Hepatocyte (in vitro differentiated cells): Measurements from ENCODE around the gene OSBPL5.

ENCODE experiments used
- EZH2phosphoT487 ChIP-seq: fragments of 200-600 bp; sonication (generic); IDR thresholded peaks from one replicate; pipeline ENCODE4 v1.6.1; 2018; ENCODE audit warnings: antibody characterized with exemption, mild to moderate bottlenecking, low read depth, moderate library complexity; ENCODE audit not compliant: unreplicated experiment, severe bottlenecking
- TF ChIP-seq, protein P1 (sequence below): fragments of 200-600 bp; sonication (generic); IDR thresholded peaks from 2 replicates; pipeline ENCODE4 v1.5.1; 2016; ENCODE audit warnings: antibody characterized with exemption, mild to moderate bottlenecking; ENCODE audit not compliant: poor library complexity

GRCh38 chr11:3040881-3041280 lies 124.2 kb downstream of the OSBPL5 start:
- TF ChIP-seq, protein P1, sequence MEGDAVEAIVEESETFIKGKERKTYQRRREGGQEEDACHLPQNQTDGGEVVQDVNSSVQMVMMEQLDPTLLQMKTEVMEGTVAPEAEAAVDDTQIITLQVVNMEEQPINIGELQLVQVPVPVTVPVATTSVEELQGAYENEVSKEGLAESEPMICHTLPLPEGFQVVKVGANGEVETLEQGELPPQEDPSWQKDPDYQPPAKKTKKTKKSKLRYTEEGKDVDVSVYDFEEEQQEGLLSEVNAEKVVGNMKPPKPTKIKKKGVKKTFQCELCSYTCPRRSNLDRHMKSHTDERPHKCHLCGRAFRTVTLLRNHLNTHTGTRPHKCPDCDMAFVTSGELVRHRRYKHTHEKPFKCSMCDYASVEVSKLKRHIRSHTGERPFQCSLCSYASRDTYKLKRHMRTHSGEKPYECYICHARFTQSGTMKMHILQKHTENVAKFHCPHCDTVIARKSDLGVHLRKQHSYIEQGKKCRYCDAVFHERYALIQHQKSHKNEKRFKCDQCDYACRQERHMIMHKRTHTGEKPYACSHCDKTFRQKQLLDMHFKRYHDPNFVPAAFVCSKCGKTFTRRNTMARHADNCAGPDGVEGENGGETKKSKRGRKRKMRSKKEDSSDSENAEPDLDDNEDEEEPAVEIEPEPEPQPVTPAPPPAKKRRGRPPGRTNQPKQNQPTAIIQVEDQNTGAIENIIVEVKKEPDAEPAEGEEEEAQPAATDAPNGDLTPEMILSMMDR = no peak
- no peak for TF ChIP-seq EZH2phosphoT487
